Chondrocyte (in vitro differentiated cells): Measurements from ENCODE around the gene CDH18. TPM values are rescaled to one million over a fixed set of nuclear protein-coding genes. Genes with fewer than 3 reads are reported as not detected.

ENCODE experiments used
- DNase-seq: peaks from one replicate; pipeline ENCODE4 v3.0.0; 2021; ENCODE audit warnings: mixed read lengths, low spot score
- H3K27ac Mint-ChIP-seq: one replicate; pipeline ENCODE4 v1.8.0; 2021; ENCODE audit warnings: mild to moderate bottlenecking, moderate library complexity, mixed read lengths; ENCODE audit not compliant: unreplicated experiment
- H3K27me3 Mint-ChIP-seq: 2 replicates; pipeline ENCODE4 v1.8.0; 2021; ENCODE audit warnings: low read depth, mixed read lengths
- H3K36me3 Mint-ChIP-seq: 2 replicates; pipeline ENCODE4 v1.8.0; 2021; ENCODE audit warnings: low read depth, mixed read lengths
- H3K4me1 Mint-ChIP-seq: 2 replicates; pipeline ENCODE4 v1.8.0; 2021; ENCODE audit warnings: low read depth, mild to moderate bottlenecking, mixed read lengths
- H3K4me3 Mint-ChIP-seq: one replicate; pipeline ENCODE4 v1.8.0; 2021; ENCODE audit warnings: mild to moderate bottlenecking, moderate library complexity, mixed read lengths; ENCODE audit not compliant: unreplicated experiment
- H3K9me3 Mint-ChIP-seq: 2 replicates; pipeline ENCODE4 v1.8.0; 2021; ENCODE audit warnings: low read depth, mixed read lengths
- CTCF ChIP-seq: fragments of 200-600 bp; sonication (generic); IDR thresholded peaks from 2 replicates; pipeline ENCODE4 v1.5.0; 2021; ENCODE audit warnings: antibody characterized with exemption, mild to moderate bottlenecking, moderate library complexity
- total RNA-seq: library from RNA; stranded (reverse); gene quantifications from 3 replicates; pipeline ENCODE4 v1.2.1, GENCODE V29; 2021

The CDH18 gene
- total RNA-seq, 1 donor from 2014 or later: not detected

- no peak overlapping the region for H3K27ac Mint-ChIP-seq
- H3K4me1 Mint-ChIP-seq: no peaks in the 10 kb centered on the region
- H3K36me3 Mint-ChIP-seq: no peaks in the 10 kb centered on the region
- TF ChIP-seq CTCF: no peak
- no peak overlapping the region for H3K4me3 Mint-ChIP-seq
- peaks cover 2% of the 10 kb centered on the region for H3K27me3 Mint-ChIP-seq
- H3K9me3 Mint-ChIP-seq: no peaks in the 10 kb centered on the region
- no peak for DNase-seq
These were observed 526.0 kb downstream of the CDH18 start for GRCh38 chr5:19462019-19462418.

GRCh38 chr5:19424506-19424905 is 563.5 kb downstream of the CDH18 start:
- no peaks in the 10 kb centered on the region for H3K4me1 Mint-ChIP-seq
- H3K4me3 Mint-ChIP-seq: no peak overlapping the region

More at GRCh38 chr5:19424506-19424905, 563.5 kb downstream of the CDH18 start:
- peaks cover 3% of the 10 kb centered on the region for H3K9me3 Mint-ChIP-seq
- no peaks in the 10 kb centered on the region for H3K27me3 Mint-ChIP-seq
- H3K27ac Mint-ChIP-seq: no peak overlapping the region
- DNase-seq: no peak
- no peak for TF ChIP-seq CTCF
- H3K36me3 Mint-ChIP-seq: no peaks in the 10 kb centered on the region
